HG02678 (cell line): ENCODE results near the gene FBXO46.
"Not testable (repeated sequence)": the region's sequence is repeated elsewhere in the genome, so short reads cannot be mapped to it uniquely, and the experiment has no call there.

ENCODE experiments used
- ATAC-seq: cut with Tn5 transposase; IDR thresholded peaks from one replicate; pipeline ENCODE4 v1.9.1; 2021; ENCODE audit warnings: mild to moderate bottlenecking, moderate library complexity; ENCODE audit not compliant: unreplicated experiment

The FBXO46 gene

GRCh38 chr19:45766869-45767346 lies 36.2 kb upstream of the FBXO46 start:
- no peak for ATAC-seq

GRCh38 chr19:45766296-45766868 lies 35.7 kb upstream of the FBXO46 start:
- no peak for ATAC-seq

GRCh38 chr19:45765702-45766295 lies 35.1 kb upstream of the FBXO46 start:
- ATAC-seq, result no peak

GRCh38 chr19:45764945-45765701 lies 34.4 kb upstream of the FBXO46 start:
- no peak for ATAC-seq

GRCh38 chr19:45764475-45764874 lies 33.8 kb upstream of the FBXO46 start:
- no peak for ATAC-seq

GRCh38 chr19:45763691-45764294 lies 33.1 kb upstream of the FBXO46 start:
- ATAC-seq, result no peak

GRCh38 chr19:45762870-45763631 lies 32.4 kb upstream of the FBXO46 start:
- ATAC-seq, result no peak

GRCh38 chr19:45761714-45762113 lies 31.0 kb upstream of the FBXO46 start:
- ATAC-seq, result no peak

GRCh38 chr19:45758921-45759320 lies 28.2 kb upstream of the FBXO46 start:
- ATAC-seq, result no peak

GRCh38 chr19:45757695-45758094 lies 27.0 kb upstream of the FBXO46 start:
- ATAC-seq, result no peak

GRCh38 chr19:45754323-45754722 lies 23.6 kb upstream of the FBXO46 start:
- no peak for ATAC-seq

GRCh38 chr19:45753548-45753947 lies 22.9 kb upstream of the FBXO46 start:
- ATAC-seq, result no peak

- no peak for ATAC-seq
These were observed 21.9 kb upstream of the FBXO46 start for GRCh38 chr19:45752639-45753038.

- ATAC-seq, result not testable (repeated sequence)
These were observed 20.8 kb upstream of the FBXO46 start for GRCh38 chr19:45751483-45751882.

- ATAC-seq, result no peak
These were observed 16.8 kb upstream of the FBXO46 start for GRCh38 chr19:45747513-45747912.

GRCh38 chr19:45746866-45747265 lies 16.2 kb upstream of the FBXO46 start:
- no peak for ATAC-seq

- no peak for ATAC-seq
These were observed 14.9 kb upstream of the FBXO46 start for GRCh38 chr19:45745606-45746005.

- ATAC-seq, result no peak
These were observed 12.3 kb upstream of the FBXO46 start for GRCh38 chr19:45742969-45743368.

- no peak for ATAC-seq
These were observed 9.1 kb upstream of the FBXO46 start for GRCh38 chr19:45739498-45740439.
